GM19463 (cell line): ENCODE measurements around the gene CIPC.

Experiments used
- ATAC-seq: cut with Tn5 transposase; IDR thresholded peaks from one replicate; pipeline ENCODE4 v1.9.1; 2021; ENCODE audit warnings: mild to moderate bottlenecking, moderate library complexity; ENCODE audit not compliant: unreplicated experiment

CIPC gene

GRCh38 chr14:77097700-77098528 is at the start of gene CIPC:
TSS of gene CIPC (plus strand) at chr14:77098258. CDS start at chr14:77105709, 7,451 bp downstream.
- ATAC-seq, result peak; percentile 84

- no peak for ATAC-seq
Observed at GRCh38 chr14:77051116-77051515, 46.9 kb upstream of the CIPC start.

GRCh38 chr14:77052281-77053044 is 45.6 kb upstream of the CIPC start:
- ATAC-seq, result peak; percentile 23

GRCh38 chr14:77053046-77053841 is 44.8 kb upstream of the CIPC start:
- ATAC-seq, result peak; percentile 63

- no peak for ATAC-seq
Observed at GRCh38 chr14:77055306-77055705, 42.8 kb upstream of the CIPC start.

- no peak for ATAC-seq
Observed at GRCh38 chr14:77055981-77056380, 42.1 kb upstream of the CIPC start.

- no peak for ATAC-seq
Observed at GRCh38 chr14:77058117-77058516, 39.9 kb upstream of the CIPC start.

- ATAC-seq, result no peak
Observed at GRCh38 chr14:77058785-77059184, 39.3 kb upstream of the CIPC start.

- no peak for ATAC-seq
Observed at GRCh38 chr14:77059276-77059915, 38.7 kb upstream of the CIPC start.

GRCh38 chr14:77061630-77062257 is 36.3 kb upstream of the CIPC start:
- no peak for ATAC-seq

GRCh38 chr14:77062261-77062660 is 35.8 kb upstream of the CIPC start:
- no peak for ATAC-seq

GRCh38 chr14:77063571-77064171 is 34.4 kb upstream of the CIPC start:
- ATAC-seq, result no peak

GRCh38 chr14:77064521-77065178 is 33.4 kb upstream of the CIPC start:
- no peak for ATAC-seq

- no peak for ATAC-seq
Observed at GRCh38 chr14:77065851-77066577, 32.0 kb upstream of the CIPC start.

GRCh38 chr14:77066578-77067172 is 31.4 kb upstream of the CIPC start:
- no peak for ATAC-seq

GRCh38 chr14:77067632-77068516 is 30.2 kb upstream of the CIPC start:
- ATAC-seq, result peak; percentile 77

GRCh38 chr14:77068517-77069200 is 29.4 kb upstream of the CIPC start:
- no peak for ATAC-seq
